DMS53 treated with DMSO at 0.1 percent for 48 hours (cell line): Measurements from ENCODE around the gene AUTS2.

ENCODE experiments used
- DNase-seq: peaks from one replicate; lab custom pipeline; 2025; ENCODE audit not compliant: unreplicated experiment; lab: John Stamatoyannopoulos, UW

AUTS2 gene

GRCh38 chr7:69599955-69600709, 1.9 kb downstream of the AUTS2 start:
- no peak for DNase-seq

- no peak for DNase-seq
Measured at GRCh38 chr7:69600710-69601519, 2.6 kb downstream of the AUTS2 start.

DNA sequence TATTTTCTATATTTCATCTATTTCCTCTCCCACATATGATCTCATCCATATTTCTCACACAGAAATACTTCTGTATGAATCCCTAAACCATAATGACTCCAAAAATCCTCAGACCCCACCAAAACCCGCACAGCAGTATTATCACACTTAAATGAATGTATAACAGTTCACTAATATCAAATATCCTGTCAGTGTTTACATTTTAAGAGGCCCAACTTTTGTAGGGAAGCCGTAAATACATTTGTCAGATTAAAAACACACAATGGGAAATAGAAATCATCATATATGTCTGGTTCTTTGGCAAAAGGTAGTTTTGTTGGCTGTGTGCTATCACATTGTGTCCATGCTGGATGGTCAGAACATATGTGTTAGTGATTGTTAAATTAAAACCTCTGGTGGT, 4.2 kb downstream of the AUTS2 start:
- no peak for DNase-seq

DNA sequence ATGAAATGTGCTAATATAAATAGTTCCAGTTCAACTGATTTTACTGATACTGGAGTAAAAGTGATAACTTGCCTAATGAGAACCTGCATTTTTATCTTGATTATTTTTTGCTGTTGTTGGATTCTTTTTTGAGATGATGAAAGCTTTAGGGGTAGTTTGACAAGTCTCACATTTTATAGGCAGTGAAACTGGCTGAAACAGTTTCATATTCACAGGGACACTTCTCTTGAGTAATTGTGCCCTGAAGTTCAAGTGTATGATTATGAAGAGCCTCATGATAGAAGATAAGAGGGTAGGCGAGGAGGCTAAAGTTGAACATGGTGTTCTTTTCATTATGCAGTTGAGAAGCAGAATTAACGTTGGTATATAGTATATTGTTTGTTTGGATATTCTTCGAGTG, 5.1 kb downstream of the AUTS2 start:
- no peak for DNase-seq

- no peak for DNase-seq
Measured at GRCh38 chr7:69603937-69604494, 5.7 kb downstream of the AUTS2 start.

GRCh38 chr7:69605070-69605469, 6.8 kb downstream of the AUTS2 start:
- DNase-seq, result no peak

DNA sequence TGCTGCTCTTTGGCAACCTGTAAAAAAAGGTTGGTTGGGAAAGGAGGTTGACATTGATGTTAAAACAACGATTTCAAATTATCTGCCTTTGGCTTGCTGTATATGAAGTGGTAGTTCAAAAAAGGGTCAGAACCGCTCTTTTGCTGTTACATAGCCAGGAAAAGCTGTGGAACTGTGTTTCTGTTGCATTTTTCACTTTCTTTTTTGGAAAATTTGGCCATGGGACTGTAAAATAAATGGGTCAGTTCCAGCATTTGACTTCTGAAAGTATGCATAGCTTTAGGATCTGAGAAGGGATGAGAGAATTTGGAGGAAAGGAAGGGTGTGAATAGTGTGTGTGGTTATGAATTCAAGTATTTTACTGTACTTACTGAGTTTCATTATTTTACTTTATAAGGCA, 7.3 kb downstream of the AUTS2 start:
- no peak for DNase-seq

GRCh38 chr7:69608049-69608448, 9.8 kb downstream of the AUTS2 start:
- no peak for DNase-seq

DNA sequence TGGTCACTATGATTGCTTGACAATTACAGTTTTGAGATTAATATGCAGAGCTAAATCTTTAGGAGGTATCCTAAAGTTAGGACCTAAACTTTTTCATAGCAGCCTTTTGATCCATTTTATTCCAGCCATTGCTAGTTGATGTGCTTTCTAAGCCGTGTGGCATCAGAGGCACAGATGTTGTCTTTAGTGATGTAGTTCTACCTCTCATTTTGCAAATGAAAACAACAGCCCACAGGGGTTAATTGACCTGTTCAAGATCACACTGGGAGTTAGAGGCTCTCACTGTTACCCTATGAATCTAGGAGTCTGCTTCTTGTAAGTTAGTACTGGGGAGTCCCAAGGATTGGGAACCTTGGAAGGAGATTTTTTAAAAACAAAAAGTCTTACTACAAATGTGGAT, 10.6 kb downstream of the AUTS2 start:
- no peak for DNase-seq

DNA sequence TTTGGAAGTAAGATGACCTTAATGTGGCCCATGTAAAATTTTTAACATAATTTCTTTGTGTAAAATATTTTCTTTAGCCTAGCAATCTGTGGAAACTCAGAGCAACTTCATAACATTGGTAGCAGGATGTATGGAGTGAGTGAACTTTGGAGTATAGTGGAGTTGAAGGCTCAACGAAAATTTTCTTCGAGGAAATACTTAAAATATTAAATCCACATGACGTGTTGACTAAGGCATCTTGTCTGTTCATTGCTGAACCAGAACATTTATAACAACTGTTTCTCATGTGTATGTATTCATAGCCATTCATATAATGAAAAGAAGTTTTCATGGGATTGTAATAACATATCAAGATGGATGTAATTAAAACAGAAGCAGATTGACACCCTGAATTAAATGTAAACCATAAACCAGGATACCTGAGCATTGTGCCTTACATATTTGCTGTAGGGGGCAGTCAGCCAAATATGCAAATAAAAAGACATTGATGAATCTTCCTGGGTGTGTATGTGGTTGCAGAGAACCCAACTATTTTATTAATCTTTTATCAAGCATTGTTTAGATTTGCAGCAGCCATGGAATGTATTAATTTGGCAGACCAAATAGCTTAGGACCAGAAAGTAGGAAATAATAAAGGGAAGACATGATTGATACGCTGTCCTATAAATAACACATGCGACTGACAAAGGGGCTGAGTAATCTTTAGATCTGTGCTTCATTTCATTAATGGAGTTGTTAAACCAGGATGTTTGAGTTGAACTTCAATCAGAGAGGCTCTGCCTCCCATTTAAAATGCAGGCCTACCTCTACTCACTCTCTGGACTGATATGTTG, 11.5 kb downstream of the AUTS2 start:
- no peak for DNase-seq

DNA sequence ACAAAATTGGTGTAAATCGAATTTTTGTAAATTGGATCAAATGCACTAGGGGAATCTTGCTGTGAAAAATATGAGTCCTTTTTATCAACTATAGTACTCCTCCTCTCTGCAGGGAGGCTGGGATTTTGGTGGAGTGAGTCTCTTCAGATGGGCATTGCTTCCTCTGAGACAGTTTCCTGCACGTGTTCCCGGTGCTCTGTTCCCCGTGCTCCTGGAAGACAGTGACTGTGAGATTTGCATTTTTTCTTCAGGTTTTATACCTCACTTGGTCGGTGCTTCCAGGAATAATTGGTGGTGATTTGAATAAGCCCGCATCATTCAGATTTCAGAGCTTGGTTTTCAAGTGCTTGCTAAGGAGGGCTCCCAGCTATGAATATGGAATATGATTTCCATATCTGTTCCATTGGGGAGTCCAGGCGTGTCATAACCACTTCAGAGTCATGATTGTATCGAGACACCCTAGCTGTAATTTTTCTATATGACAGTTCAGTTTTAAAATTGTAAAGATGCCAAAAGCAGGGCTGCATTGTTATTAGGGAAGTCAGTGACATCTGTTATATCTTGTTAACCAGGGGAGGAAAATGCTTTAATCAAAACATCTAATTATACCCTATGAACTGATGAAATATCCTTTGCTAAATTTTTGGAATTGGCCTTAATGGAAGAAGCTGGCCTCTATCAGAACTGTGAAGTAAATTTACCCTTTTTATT, 12.3 kb downstream of the AUTS2 start:
- no peak for DNase-seq

- no peak for DNase-seq
Measured at GRCh38 chr7:69612981-69613380, 14.7 kb downstream of the AUTS2 start.

DNA sequence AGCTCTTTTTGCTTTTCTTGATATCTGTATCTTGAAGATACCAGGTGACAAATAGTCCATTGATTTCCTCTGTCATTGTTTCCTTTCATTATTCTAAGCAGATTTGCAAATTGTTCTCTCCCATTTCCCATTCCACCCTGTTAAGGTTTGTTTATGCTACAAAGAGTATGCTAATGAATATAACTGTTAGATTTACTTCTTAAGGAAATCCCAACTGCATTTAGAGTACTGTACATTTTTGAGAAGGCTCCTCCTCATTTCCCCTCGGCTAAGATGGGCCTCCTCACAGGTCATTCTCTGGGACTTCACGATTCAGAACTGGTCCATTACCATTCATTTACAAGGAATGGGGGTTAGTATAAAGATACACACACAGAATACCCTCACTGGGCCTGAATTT, 15.6 kb downstream of the AUTS2 start:
- no peak for DNase-seq

- DNase-seq, result no peak
Measured at GRCh38 chr7:69615685-69616084, 17.4 kb downstream of the AUTS2 start.

DNA sequence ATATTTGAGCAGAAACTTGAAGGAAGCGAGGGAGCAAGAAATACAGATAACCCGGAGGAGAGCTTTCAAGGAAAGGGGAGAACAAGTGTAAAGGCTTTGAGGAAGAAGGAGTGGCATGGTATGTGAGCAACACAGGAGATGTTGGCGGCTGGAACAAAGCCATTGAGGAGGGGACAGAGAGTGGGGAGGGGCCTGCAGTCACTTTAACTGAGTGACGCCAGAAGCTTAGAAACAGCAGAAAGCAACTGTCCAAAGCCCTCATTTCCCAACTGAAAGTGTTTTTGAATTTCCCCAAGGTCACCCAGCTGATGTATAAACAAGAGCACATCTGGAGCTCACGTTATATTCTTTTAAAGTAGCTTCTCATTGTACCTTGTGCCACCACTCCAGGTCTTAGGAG, 19.1 kb downstream of the AUTS2 start:
- DNase-seq, result no peak

DNA sequence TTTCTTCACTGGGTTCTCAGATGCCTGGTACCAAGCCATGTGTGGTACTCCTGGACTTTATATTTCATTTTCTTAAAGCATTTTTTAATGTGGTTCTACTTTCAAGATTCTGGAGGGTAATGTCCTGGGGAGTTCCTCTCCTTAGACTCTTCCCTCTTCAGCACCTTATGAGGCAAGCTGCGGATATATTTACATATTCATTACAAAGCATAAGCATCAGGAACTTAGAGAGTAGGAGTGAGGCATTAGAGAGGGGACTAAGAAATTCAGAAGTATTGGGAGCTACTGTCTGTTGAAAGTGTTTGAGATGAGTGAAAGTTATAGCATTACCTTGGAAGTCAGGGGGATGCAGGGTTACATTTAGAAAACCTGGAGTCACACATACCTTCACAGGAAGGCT, 20.8 kb downstream of the AUTS2 start:
- DNase-seq, result no peak

DNA sequence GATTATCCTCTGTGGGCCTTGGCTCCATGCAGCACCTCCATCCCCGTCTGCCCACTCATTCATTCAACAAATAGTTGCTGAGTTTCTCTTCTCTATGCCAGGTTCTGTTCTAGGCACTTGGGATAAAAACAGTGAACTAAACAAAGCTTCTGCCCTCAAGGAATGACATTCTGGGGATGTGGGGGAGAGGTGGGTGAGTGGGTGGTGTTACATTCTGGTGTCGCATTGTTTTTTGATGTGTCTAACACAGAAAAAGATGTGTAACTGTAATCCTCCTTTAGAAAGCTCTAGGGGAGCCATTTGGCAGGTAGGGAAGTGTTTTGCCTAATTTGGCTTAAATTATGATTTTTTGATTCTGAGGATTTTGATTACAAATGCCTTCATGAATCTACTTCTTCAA, 21.4 kb downstream of the AUTS2 start:
- DNase-seq, result no peak

DNA sequence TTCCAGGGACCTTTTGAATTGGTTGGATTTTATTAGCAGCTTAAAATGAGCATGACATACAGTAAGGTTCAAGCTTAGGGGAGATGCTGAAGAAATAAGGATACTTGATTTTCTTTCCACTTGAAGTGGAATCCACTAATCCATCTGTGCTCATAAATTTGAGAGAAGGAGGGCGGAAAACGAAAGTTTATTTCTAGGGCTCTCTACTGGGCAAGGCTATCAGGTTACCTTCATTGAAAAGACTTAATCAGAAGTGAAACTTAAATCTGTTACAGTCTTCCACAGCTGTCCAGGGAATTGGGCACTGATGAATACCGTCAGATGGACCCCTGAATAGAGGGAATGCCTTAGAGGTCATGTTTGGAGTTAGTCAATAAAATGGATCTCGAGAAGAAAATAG, 21.8 kb downstream of the AUTS2 start:
- no peak for DNase-seq

GRCh38 chr7:69620650-69621049, 22.4 kb downstream of the AUTS2 start:
- DNase-seq, result no peak

DNA sequence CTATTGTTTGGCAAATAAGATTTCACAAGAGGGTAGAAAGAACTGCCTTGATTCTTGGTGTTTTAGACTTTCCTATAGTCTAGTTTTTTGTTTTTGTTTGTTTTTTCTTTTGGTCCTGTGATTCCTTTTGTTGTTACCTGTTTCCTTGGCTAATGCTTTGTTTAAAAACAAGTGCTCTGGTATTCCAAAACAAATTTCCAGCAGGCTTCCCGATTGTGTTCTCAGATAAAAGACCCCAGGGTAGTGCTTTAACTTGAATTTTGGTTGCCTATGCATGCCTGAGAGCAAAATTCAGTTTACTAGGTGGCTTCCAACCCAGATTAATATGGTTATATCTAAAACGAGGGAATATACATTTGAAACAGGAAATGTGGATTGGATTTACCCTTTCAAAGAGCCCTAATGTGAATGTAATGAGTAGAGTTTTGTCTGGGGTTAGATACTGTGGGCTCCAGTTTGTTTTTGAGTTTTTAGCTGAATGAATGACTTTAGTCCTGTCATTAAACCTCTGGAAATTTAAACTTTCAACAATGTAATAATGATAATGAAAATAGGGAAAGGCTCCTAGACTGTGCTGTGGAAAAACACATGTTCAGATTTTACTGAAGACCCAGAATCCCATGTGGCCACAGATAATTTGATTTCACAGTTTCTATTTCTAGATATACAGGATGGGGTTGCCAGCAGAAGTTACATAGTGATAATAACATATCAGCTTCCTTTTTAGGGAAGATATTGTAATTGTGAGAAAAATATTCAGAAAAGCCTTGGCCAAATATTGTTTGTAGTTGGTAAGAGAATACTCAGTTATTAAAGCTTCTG, 23.9 kb downstream of the AUTS2 start:
- DNase-seq, result no peak
